ENCODE results near the gene CBX4. TPM values are rescaled to one million over a fixed set of nuclear protein-coding genes. Genes with fewer than 3 reads are reported as not detected.

The CBX4 gene
- total and polyA plus RNA-seq, 2 donors (not counting 1 experiment from before 2014, with no cell fraction given) = 5.4 to 13.4 TPM

DNA sequence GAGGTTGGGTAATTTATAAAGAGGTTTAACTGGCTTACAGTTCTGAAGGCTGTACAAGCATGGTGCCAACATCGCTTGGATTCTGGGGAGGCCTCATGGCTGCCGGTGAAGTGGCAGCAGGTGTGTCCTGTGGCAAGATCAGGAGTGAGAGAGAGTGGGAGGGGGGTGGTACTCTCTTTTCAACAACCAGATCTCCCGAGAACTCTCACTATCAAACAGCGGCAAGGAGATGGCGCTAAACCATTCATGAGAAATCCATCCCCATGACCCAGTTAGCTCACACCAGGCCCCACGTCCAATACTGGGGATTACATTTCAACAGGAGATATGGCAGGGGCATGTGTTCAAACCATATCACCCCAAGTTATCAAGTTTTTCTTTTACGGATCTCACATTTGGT lies 44.0 kb upstream of the CBX4 start:
- peaks cover 7% of the 10 kb centered on the region for H3K27me3 ChIP-seq (ENCODE audit: control insufficient read depth, insufficient read depth, low read length)
- no peak overlapping the region for H3K9ac ChIP-seq (ENCODE audit: insufficient read depth, low read length)
- H3K36me3 ChIP-seq (ENCODE audit: control insufficient read depth, insufficient read depth, low read length) = no peaks in the 10 kb centered on the region
- no peaks in the 10 kb centered on the region for H3K4me1 ChIP-seq (ENCODE audit: control insufficient read depth, extremely low read depth, insufficient read depth, low read length)
- TF ChIP-seq, protein P1, sequence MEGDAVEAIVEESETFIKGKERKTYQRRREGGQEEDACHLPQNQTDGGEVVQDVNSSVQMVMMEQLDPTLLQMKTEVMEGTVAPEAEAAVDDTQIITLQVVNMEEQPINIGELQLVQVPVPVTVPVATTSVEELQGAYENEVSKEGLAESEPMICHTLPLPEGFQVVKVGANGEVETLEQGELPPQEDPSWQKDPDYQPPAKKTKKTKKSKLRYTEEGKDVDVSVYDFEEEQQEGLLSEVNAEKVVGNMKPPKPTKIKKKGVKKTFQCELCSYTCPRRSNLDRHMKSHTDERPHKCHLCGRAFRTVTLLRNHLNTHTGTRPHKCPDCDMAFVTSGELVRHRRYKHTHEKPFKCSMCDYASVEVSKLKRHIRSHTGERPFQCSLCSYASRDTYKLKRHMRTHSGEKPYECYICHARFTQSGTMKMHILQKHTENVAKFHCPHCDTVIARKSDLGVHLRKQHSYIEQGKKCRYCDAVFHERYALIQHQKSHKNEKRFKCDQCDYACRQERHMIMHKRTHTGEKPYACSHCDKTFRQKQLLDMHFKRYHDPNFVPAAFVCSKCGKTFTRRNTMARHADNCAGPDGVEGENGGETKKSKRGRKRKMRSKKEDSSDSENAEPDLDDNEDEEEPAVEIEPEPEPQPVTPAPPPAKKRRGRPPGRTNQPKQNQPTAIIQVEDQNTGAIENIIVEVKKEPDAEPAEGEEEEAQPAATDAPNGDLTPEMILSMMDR (conservative IDR thresholded peaks at IDR 0.05 in 1 of 2, IDR thresholded peaks at IDR 0.05 in 1 of 2; ENCODE audit: low read depth in 1 of 2, low read length in 2 of 2) = no peak
- no peak for TF ChIP-seq EZH2 (IDR thresholded peaks at IDR 0.05; ENCODE audit: low read length, missing control alignments)
- no peaks in the 10 kb centered on the region for H3K9me3 ChIP-seq (ENCODE audit: control insufficient read depth, insufficient read depth, low read depth, low read length)
- DNase-seq (ENCODE audit: low read depth in 2 of 2) = no peak
- no peaks in the 10 kb centered on the region for H4K20me1 ChIP-seq (ENCODE audit: control insufficient read depth, extremely low read depth, insufficient read depth, low read length)
- no peak overlapping the region for H3K4me3 ChIP-seq (replicated peaks in 1 of 4; ENCODE audit: control extremely low read depth in 1 of 4, insufficient read depth in 1 of 4, low read depth in 3 of 4, low read length in 4 of 4)
- H3K79me2 ChIP-seq (ENCODE audit: control insufficient read depth, insufficient read depth, low read length) = no peaks in the 10 kb centered on the region
- no peak overlapping the region for H2AFZ ChIP-seq (ENCODE audit: low read length)
- H3K27ac ChIP-seq (ENCODE audit: insufficient read depth, low read length) = no peak overlapping the region
- no peak overlapping the region for H3K4me2 ChIP-seq (ENCODE audit: extremely low read depth, insufficient read depth, low read length)

DNA sequence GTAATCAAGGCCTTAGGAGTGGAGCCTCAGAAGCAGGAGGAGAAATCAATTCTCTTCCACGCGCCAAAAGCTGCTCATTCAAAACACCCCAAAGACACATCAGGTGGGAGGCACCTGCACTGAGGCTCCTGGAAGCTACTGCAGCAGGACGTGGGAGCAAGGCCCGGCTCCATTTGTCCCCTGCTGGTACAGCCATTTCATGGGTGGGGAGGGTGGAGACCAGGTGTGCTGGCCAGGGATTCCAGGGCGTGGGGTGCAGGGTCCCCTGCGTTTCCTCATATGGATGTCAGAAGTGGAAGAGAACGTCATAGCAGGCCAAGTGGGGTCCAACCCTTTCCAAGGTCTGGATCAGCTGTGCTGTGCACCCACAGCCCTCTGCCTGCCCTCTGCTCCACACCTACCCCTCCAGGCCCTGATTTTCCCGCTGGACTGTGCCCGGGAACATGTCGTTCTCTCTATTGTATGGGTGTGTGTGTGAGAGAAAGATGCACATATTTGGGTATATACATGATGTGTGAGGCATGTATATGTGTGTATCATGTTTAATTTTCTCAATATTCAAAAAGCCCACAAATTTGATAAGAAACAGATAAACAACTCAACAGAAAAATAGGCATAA lies 39.2 kb upstream of the CBX4 start:
- Histone ChIP-seq H2AFZ (ENCODE audit: low read length) (no peak overlapping the region), H3K9me3 (ENCODE audit: control insufficient read depth, insufficient read depth, low read depth, low read length) (no peaks in the 10 kb centered on the region), H3K4me1 (ENCODE audit: control insufficient read depth, extremely low read depth, insufficient read depth, low read length) (no peaks in the 10 kb centered on the region), H3K79me2 (ENCODE audit: control insufficient read depth, insufficient read depth, low read length) (no peaks in the 10 kb centered on the region), H3K4me2 (ENCODE audit: extremely low read depth, insufficient read depth, low read length) (no peak overlapping the region), H3K4me3 (replicated peaks in 1 of 4; ENCODE audit: control extremely low read depth in 1 of 4, insufficient read depth in 1 of 4, low read depth in 3 of 4, low read length in 4 of 4) (no peak overlapping the region), H3K27ac (ENCODE audit: insufficient read depth, low read length) (no peak overlapping the region), H3K36me3 (ENCODE audit: control insufficient read depth, insufficient read depth, low read length) (no peaks in the 10 kb centered on the region), H3K9ac (ENCODE audit: insufficient read depth, low read length) (no peak overlapping the region), H3K27me3 (ENCODE audit: control insufficient read depth, insufficient read depth, low read length) (peaks cover 7% of the 10 kb centered on the region), H4K20me1 (ENCODE audit: control insufficient read depth, extremely low read depth, insufficient read depth, low read length) (no peaks in the 10 kb centered on the region)
- no peak for DNase-seq (ENCODE audit: low read depth in 2 of 2)
- no peak for TF ChIP-seq EZH2 (IDR thresholded peaks at IDR 0.05; ENCODE audit: low read length, missing control alignments)
- TF ChIP-seq, protein P1 (conservative IDR thresholded peaks at IDR 0.05 in 1 of 2, IDR thresholded peaks at IDR 0.05 in 1 of 2; ENCODE audit: low read depth in 1 of 2, low read length in 2 of 2) = no peak

DNA sequence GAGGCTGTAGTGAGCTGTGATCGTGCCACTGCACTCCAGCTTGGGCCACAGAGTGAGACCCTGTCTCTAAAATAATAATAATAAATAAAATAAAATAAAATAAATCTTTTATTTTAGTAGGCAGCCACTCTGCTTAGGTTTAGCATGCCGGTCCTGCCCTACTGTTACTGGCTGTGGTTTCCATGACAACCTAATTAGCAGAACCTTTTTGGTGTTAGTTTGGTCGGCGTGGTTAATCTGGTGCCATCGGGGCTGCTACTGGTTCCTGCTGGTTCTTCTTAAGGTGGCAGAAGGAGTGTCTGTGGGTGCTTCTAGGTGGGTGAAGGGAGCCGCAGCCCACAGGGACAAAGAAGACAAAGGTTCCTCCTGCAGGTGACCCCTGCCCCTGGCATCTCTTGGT lies 37.8 kb upstream of the CBX4 start:
- Histone ChIP-seq H4K20me1 (ENCODE audit: control insufficient read depth, extremely low read depth, insufficient read depth, low read length) (no peaks in the 10 kb centered on the region), H3K27me3 (ENCODE audit: control insufficient read depth, insufficient read depth, low read length) (peaks cover 5% of the 10 kb centered on the region), H3K4me3 (replicated peaks in 1 of 4; ENCODE audit: control extremely low read depth in 1 of 4, insufficient read depth in 1 of 4, low read depth in 3 of 4, low read length in 4 of 4) (no peak overlapping the region), H3K9me3 (ENCODE audit: control insufficient read depth, insufficient read depth, low read depth, low read length) (no peaks in the 10 kb centered on the region), H3K4me1 (ENCODE audit: control insufficient read depth, extremely low read depth, insufficient read depth, low read length) (no peaks in the 10 kb centered on the region), H3K27ac (ENCODE audit: insufficient read depth, low read length) (no peak overlapping the region), H3K79me2 (ENCODE audit: control insufficient read depth, insufficient read depth, low read length) (no peaks in the 10 kb centered on the region), H2AFZ (ENCODE audit: low read length) (no peak overlapping the region), H3K9ac (ENCODE audit: insufficient read depth, low read length) (no peak overlapping the region), H3K36me3 (ENCODE audit: control insufficient read depth, insufficient read depth, low read length) (no peaks in the 10 kb centered on the region), H3K4me2 (ENCODE audit: extremely low read depth, insufficient read depth, low read length) (no peak overlapping the region)
- TF ChIP-seq, protein P1 (conservative IDR thresholded peaks at IDR 0.05 in 1 of 2, IDR thresholded peaks at IDR 0.05 in 1 of 2; ENCODE audit: low read depth in 1 of 2, low read length in 2 of 2) = no peak
- no peak for TF ChIP-seq EZH2 (IDR thresholded peaks at IDR 0.05; ENCODE audit: low read length, missing control alignments)
- DNase-seq (ENCODE audit: low read depth in 2 of 2) = no peak

Measured in fibroblast of lung (primary cell).